ELF-1 (cell line): ENCODE data around the gene NDFIP2.

Experiments used
- DNase-seq: peaks from one replicate; pipeline ENCODE4 v3.0.0-alpha.2; 2016; ENCODE audit warnings: low read depth, low spot score

Gene NDFIP2, protein sequence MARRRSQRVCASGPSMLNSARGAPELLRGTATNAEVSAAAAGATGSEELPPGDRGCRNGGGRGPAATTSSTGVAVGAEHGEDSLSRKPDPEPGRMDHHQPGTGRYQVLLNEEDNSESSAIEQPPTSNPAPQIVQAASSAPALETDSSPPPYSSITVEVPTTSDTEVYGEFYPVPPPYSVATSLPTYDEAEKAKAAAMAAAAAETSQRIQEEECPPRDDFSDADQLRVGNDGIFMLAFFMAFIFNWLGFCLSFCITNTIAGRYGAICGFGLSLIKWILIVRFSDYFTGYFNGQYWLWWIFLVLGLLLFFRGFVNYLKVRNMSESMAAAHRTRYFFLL

DNA sequence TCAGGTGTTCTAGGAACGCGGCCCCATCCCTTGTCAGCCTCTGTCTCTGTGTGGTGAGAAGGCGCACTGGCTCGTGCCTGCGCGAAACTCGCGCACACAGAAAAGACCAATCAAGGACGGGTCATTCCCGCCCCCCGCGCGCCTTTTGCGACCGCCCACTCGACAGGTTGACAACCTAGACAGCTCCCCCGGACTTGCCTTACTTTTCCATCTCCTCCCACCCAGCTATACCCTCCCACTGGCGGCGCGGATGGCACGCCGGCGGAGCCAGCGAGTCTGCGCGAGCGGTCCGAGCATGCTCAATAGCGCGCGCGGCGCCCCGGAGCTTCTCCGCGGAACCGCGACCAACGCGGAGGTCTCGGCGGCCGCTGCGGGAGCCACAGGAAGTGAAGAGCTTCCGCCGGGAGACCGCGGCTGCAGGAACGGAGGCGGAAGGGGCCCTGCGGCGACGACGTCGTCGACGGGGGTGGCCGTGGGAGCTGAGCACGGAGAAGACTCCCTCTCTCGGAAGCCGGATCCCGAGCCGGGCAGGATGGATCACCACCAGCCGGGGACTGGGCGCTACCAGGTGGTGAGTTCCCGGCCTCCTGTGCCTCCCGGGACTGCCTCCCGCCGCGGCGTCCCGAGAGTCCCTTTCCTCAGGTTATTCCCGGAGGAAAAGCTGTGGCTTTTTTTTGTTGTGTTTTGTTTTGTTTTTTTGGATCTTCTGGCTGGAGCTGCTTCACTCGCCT, at the start of gene NDFIP2:
Gene NDFIP2, plus strand, starts transcription at position 202 of the 731 bp plus-strand sequence. Its CDS starts 49 bp downstream, at position 251.
- DNase-seq: peak; percentile 85

DNA sequence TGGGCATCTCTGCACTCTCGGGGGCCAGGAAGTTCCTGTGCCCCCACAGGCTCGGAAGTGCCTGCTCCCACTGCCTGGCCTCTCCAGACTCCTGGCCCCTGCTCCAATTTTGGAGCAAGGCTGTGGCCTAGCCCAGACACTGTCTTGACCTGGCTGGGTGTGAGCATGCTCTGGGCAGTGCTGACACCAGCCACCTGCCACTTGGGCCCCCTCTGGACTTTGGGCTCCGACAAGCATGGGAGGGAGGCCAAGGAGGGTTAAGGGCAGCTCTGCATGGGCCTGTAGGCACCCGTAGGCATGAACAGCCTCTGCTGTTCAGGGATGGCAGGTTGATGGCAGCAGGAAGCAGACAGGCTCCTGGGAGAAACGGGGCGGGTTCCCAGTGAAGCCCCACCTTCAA, 48.9 kb upstream of the NDFIP2 start:
- no peak for DNase-seq

DNA sequence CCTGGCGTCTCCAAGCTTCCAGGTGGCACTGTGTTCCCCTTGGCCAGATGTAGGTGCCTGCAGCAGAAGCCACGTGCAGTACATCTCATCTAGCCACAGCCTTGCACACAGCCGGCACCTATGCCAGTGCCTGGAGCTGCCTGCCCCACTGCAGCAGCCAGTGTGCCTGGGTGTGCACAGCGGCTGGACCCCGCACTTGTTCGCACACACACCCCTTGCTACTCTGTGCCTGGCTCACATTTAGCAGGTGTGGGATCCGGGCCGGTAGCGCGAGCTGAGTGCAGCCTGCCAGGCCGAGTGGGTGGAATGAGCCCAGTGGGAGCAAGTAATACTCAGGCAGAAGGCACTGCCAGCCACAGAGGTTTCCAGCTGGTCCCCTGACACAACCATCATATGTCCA, 48.0 kb upstream of the NDFIP2 start:
- no peak for DNase-seq

DNA sequence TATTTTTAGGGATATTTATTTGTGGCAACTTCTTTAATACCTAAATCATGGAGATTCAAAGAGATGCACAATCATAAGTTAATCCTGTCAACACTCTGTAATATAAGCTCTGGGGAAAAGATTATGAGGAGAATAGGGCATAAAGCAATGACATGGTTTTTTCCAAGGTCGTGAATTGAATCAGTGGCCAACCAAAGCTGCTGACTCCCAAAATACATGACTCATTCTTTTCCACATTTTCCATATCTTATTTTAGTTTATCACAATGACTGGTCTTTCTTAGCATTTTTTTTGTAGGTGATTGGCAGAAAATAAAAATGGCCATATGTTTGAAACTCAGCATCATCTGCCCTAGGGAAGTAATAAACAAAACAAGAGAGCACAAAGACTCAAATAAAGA, 46.4 kb upstream of the NDFIP2 start:
- DNase-seq: no peak

DNA sequence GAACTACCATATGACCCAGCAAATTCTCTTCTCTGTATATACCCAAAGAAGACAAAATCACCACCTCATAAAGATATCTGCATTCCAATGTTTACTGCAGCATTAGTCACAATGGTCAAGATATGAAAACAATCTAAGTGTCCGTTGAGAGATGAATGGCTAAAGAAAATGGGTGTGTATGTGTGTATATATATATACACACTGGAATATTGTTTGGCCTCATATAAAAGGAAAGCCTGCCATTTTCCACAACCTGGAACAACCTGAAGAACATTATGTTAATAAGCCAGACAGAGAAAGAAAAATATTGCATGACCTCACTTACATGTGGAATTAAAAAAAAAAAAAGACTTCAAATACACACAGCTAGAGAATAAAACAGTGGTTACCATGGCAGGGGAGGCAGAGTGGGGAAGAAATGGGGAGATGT, 45.4 kb upstream of the NDFIP2 start:
- no peak for DNase-seq

DNA sequence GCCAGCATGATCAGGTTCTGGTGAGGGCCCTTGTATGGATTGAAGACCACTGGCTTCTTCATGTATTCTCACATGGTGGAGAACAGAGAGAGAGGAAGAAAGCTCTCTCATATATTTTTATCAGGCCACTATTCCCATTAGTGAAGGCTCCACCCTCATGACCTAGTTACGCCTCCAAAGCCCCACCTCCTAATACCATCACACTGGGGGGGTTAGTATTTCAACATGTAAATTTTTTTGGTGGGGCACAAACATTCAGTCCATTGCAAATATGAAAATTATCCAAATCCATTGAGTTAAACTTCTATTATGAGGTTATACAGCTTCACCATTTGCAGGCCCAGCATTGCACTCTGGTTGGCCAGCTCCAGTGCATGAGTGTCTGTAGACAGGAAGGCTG, 41.7 kb upstream of the NDFIP2 start:
- no peak for DNase-seq

DNA sequence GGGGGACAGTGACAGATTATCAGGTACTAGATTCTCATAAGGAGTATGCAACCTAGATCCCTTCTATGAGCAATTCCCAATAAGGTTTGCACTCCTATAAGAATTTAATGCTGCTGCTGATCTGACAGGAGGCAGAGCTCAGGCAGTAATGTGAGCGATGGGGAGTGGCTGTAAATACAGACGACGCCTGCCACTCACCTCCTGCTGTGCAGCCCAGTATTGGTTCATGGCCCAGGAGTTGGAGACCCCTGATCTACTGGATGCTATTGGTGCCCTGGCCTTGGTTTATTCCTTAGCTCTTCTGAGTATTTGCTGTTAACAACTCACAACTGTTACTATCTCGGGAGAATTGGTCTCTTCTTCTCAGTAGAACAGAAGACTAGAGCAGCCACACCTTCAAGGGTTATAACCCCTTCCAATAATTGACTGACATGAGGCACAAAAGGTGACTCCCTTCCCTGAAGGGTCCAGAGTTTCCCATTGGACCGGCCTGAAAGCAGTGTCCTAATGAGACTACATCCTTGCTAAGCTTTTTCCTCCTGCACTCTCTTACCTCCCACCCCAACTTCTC, 39.9 kb upstream of the NDFIP2 start:
- DNase-seq: no peak

DNA sequence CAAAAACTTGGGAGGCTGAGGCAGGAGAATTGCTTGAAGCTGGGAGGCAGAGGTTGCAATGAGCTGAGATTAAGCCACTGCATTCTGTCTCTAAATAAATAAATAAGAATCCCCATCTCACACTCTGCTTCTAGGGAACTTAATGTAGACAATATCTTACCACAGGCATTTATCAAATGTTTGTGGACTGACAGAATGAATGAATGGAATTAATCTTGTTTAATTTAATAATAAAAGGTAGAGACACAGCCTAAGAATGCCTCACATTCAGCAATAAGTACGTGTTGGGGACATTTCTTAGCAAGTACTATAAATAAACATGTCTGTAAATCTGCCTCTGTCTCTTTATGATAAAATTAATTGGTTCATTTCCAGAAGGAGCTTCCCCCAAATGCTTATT, 38.7 kb upstream of the NDFIP2 start:
- DNase-seq: no peak

DNA sequence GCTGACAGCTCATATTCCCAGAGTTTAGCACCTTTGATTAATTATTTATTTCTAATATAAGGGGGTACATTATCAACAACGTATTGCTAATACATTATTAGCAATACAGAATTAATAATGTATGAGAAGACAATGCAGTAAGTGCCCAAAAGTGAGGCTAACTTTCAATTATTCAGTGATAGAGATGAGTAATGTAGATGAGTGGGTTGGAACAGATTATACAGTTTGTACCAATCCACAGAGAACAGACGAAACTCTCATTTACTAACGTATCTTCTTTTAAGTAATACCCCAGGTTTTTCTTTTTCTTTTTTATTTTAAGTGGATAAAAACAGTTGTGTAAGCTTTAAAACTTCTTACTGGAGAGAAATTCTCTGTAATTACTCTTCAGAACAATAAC, 38.2 kb upstream of the NDFIP2 start:
- DNase-seq: no peak

DNA sequence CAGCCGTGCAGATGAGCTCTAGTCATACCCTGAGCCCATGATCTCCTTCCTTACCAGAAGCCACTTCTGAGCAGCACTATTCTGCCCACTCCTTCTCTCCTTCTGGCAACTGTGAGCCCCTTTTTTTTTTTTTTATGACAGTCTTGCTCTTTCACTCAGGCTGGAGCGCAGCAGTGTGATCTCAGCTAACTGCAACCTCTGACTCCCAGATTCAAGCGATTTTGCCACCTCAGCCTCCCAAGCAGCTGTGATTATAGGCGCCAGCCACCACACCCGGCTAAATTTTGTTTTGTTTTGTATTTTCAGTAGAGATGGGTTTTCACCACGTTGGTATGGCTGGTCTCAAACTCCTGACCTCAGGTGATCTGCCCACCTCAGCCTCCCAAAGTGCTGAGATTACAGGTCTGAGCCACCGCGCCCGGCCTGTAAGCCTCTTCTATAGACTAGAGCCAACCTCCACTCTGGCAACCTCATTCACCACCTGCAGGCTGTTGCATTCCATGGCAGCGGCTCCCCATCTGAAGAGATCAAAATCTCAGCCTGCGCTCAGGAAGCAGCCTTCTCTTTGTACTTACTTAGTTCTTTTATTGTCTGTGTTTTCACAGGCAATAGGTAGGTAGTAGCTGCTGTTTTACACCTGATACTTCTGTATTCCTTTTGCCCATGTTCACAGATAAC, 34.8 kb upstream of the NDFIP2 start:
- DNase-seq: peak; percentile 30

DNA sequence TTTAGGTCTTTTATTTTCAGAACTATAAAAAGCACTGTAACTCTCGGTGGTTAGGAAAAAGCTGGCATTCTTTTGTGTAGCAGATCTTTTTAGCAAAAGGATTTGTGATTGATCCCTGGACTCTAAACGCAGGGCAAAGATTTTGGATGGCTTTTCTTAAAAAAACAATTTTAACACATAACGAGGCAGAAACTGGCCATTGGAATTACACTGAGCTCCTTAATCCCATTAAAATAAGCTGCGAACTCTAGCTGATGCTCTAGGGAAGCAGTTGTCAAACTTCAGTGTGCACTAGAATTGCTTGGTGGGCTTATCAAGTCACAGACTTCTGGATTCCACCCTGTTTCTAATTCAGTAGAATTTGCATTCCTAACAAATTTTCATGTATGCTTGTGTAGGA, 33.8 kb upstream of the NDFIP2 start:
- DNase-seq: no peak

DNA sequence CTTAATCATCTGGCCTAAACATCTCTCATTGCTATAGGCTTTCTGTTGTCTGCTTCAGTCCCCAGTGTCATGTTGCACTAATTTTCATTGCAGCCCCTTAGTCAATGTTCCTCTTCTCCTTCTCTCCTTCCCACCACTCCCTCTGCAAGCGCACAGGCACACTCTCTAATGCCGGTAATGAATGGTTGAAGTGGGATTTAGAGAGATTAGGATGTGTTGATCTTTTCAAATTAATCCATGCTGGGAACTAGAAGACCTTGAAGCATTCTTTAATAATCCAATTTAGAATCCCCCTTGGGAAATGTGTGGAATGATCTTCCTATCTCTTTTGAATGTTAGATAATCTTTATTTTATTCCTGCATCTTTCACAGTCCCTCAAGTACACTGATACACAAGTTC, 33.2 kb upstream of the NDFIP2 start:
- DNase-seq: no peak

DNA sequence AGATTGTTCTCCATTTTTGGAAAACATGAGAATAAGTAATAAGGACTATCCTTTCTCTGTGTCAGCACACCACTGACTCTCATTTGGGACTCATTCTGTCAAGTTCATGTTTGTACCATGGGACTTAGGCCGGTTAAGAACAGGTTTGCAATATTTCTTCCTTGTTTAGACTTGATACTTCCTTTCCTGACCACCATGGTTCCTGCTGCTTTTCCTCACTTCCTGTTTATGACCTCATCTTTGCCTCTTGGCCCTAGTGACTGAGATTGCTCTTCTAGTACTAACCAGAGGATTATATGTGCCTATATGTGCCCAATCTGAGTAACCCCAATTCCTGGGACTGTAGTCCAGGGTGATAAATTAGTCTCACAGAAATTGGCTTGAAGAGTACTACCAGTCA, 32.5 kb upstream of the NDFIP2 start:
- DNase-seq: no peak

DNA sequence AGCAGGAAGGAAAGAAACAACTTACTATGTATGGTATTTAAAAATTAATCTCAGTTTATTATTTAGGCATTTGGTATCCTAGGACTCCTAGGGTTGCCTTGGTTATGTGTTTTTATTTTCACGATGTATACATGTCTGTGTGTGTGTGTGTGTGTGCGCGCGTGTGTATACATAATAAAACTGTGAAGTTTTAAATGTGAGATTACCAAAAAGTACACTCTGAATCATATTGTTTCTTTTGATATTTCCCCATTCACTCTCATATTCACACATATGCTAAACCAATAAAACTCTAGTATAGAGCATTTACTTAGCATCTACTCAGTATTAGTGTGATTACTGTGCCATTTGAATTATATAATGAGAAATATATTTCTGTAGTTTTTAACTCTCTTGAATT, 30.8 kb upstream of the NDFIP2 start:
- DNase-seq: no peak

DNA sequence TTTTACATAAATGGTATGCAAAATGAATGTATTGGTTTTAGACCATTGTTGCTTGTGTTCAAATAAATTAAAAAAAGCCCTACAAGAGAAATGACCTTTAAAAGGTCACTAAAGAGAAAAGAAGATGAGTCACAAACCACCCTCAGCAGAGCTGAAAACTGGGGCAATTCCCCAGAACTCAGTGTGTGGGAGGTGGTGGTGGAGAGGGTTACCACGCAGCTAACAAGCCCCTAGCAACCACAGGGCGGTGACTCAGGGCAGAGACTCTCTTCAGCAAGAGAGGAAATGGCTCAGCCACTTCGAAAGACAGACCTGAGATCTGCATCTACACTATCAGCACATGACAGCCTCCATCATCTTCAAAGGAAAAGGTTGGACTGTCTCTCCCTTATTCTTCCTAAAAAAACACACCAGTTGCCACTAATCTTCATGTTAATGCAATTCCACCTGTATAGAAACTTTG, 29.4 kb upstream of the NDFIP2 start:
- peak; percentile 63 for DNase-seq

DNA sequence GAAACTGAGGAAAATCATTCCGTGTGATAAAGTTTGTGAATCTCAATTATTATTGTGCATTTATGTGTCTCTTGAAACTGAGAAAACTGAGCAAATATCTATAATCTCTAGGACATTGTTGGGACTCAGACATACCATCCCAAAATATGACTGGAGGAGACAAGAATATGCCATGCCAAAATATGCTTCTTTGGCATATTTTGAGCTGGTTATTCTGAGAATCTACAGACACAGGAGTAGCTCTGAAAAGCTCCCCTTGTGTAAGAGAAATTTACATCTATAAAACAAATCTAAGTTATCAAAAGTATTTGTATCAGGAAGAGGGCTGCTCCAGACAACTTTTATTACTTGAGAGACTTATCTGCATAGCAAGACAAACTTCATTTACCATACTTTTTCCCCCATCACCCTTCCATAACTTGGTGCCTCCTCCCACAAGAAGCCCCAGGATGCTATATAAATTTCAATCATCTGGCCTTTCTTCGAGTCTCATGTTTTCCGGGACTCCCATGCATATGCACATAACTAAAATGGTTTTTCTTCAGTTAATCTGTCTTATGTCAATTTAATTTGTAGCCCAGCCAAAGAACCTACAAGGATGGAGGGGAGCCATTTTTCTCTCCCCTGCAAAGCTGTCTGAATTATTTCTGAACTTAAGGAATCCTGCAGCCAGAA, 28.6 kb upstream of the NDFIP2 start:
- DNase-seq: no peak

DNA sequence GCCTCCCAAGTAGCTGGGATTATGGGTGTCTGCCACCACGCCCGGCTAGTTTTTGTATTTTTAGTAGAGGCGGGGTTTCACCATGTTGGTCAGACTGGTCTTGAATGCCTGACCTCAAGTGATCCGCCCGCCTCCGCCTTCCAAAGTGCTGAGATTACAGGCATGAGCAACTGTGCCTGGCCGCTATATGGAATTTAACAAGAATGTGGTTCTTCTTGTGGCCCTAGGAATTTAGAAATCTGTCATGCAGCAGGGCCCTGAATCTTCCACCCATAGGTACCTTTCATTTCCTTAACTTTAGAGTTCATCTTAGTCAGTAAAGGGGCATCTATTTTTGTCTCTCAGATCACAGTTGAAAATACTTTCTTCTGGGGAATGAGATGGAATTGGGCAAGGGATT, 25.6 kb upstream of the NDFIP2 start:
- peak; percentile 34 for DNase-seq

DNA sequence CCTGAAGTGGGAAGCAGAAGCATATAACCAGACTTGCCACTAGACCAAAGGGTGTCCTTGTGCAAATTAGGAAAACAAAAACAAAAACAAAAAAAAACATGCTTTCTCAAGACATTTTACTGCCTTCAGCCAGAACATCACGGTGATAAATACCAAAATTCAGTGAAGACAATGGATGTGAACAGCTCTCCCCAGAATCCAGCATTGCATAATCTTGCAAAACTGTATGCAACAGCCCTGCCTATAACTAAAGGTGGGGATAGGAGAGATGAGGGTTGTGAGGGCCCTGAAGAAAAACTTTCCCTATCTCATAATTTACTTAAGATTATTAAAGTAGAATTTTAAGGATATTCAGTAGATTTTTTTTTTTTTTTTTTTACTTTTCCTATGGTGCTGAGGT, 24.9 kb upstream of the NDFIP2 start:
- no peak for DNase-seq

DNA sequence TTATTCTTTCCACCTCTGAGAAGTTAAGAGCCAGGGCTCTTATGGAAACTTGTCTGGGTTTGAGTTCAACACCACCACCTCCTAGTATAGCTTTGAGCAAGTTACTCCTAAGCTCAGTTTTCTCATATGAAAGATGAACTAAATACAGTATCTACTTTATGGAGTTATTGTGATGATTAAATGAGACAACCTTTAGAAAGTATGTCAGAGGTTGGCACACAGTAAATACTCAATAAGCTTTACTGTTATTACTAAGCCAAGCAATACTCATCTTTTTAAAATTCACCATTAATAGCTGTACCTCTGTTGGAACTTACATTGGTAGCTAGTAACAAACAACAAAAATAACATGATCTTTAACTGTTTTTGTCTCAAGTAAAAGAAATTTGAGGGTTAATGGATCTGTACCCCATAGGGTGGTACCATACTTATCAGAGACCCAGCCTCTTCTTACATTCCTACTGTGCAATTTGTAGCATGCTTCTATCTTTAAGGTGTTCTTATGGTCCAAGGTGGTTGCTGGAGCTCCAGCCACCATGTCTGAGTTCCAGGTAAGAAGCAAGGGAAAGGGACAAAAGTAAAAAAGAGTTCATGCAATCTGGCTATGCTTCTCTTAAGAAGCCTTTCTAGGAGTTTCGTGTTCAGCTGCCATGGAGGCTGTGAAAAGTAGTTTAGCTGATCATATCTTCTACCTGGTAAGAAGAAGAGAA, 24.1 kb upstream of the NDFIP2 start:
- no peak for DNase-seq

DNA sequence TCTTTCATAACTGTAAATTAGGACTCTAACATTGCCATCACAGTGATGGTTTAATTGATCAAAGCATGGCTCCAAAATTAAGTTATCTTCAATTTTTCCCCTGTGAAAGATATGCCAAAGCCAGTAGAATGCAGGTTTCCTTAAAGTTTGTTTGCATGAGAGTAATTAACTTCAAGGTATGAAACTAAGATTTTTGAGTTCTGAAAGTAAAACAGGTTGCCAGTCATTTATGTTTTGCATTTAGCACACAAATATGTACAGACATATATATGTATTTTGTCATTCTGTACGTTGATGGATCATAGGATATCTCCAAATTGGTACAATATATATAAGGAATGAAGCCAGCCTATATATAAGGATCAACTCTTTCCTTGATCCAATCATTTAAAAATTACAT, 23.6 kb upstream of the NDFIP2 start:
- DNase-seq: no peak

DNA sequence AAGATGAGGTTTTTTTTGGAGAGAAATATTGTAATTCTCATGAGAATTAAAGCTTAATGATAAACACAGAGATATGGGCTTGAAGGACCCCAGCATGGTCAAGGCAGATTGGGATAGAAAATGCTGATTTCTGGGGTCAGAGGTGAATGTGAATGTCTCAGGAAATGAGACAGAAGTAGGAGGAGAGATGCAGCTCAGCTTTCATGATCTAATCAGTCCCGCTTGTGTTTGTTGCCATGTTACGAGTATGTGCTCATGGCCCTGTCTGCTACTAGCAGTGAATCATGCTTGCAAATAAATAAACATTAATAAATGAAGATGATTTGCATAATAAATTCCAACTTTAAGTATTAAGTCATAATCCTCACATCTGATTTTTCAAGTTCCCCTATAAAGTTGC, 23.0 kb upstream of the NDFIP2 start:
- no peak for DNase-seq
